Endodermal cell (in vitro differentiated cells): ENCODE data around the gene MAVS. TPM values are rescaled to one million over a fixed set of nuclear protein-coding genes. Genes with fewer than 3 reads are reported as not detected.
A peak's percentile ranks its signal among the peaks of the same experiment; 100 is the strongest.

ENCODE experiments used
- DNase-seq: peaks from one replicate; pipeline ENCODE4 v3.0.0-alpha.2; 2017
- H3K27ac ChIP-seq: 2 replicates; pipeline ENCODE4 v1.5.1; 2013; ENCODE audit warnings: mild to moderate bottlenecking, low read depth, low read length, moderate library complexity
- H3K27me3 ChIP-seq: 2 replicates; pipeline ENCODE4 v1.6.1; 2013; ENCODE audit warnings: mild to moderate bottlenecking, low read length, moderate library complexity; ENCODE audit not compliant: insufficient read depth, control insufficient read depth, poor library complexity, severe bottlenecking
- H3K36me3 ChIP-seq: 2 replicates; pipeline ENCODE4 v1.7.0; 2013; ENCODE audit warnings: mild to moderate bottlenecking, low read length, moderate library complexity; ENCODE audit not compliant: control insufficient read depth, insufficient read depth
- H3K4me1 ChIP-seq: one replicate; pipeline ENCODE4 v1.7.0; 2013; ENCODE audit warnings: low read length; ENCODE audit not compliant: control insufficient read depth, insufficient read depth
- H3K4me3 ChIP-seq: 2 replicates; pipeline ENCODE4 v1.5.1; 2013; ENCODE audit warnings: mild to moderate bottlenecking, low read length, moderate library complexity
- H3K9ac ChIP-seq: 2 replicates; pipeline ENCODE4 v1.6.1; 2013; ENCODE audit warnings: mild to moderate bottlenecking, low read length, moderate library complexity; ENCODE audit not compliant: poor library complexity, severe bottlenecking; ENCODE audit errors: extremely low read depth
- H3K9me3 ChIP-seq: 2 replicates; pipeline ENCODE4 v1.6.1; 2013; ENCODE audit warnings: mild to moderate bottlenecking, low read length, moderate library complexity; ENCODE audit not compliant: control insufficient read depth
- H3K27ac Mint-ChIP-seq: 2 replicates; pipeline ENCODE4 v1.8.0; 2020; ENCODE audit warnings: mixed read lengths
- H3K27me3 Mint-ChIP-seq: 2 replicates; pipeline ENCODE4 v1.8.0; 2021; ENCODE audit warnings: mild to moderate bottlenecking, mixed read lengths; ENCODE audit not compliant: insufficient read depth
- H3K36me3 Mint-ChIP-seq: 2 replicates; pipeline ENCODE4 v1.8.0; 2020; ENCODE audit warnings: low read depth, mixed read lengths
- H3K4me1 Mint-ChIP-seq: 2 replicates; pipeline ENCODE4 v1.8.0; 2020; ENCODE audit warnings: mixed read lengths
- H3K4me3 Mint-ChIP-seq: 2 replicates; pipeline ENCODE4 v1.8.0; 2020; ENCODE audit warnings: mild to moderate bottlenecking, moderate library complexity, mixed read lengths
- H3K9me3 Mint-ChIP-seq: 2 replicates; pipeline ENCODE4 v1.8.0; 2020; ENCODE audit warnings: mild to moderate bottlenecking, mixed read lengths
- WGBS, 2 experiments: methylation state at CpG; one replicate each; pipeline versions ENCODE4 v1.1.5 to v1.1.7; 2013; ENCODE audit warnings: missing lambda C conversion rate in 2 of 2, mixed read lengths in 1 of 2; ENCODE audit not compliant: insufficient coverage in 1 of 2, insufficient read length in 1 of 2; 5-methylcytosine and 5-hydroxymethylcytosine counted together
- total RNA-seq, 2 donors: library from RNA; stranded (reverse); fragmentation: NEBNext Ultra II Directional in 1 of 2; extraction: Animal tissue kit (Norgen Biotek cat#: 25700) in 1 of 2; gene quantifications; 2 replicates in 1 of 2; 3 replicates in 1 of 2; pipeline ENCODE4 v1.2.1, GENCODE V29; 2021
- TF ChIP-seq, protein P1 (sequence below): fragments of 200-600 bp; sonication (generic); conservative IDR thresholded peaks from 2 replicates; pipeline ENCODE4 v1.5.0; 2021; ENCODE audit warnings: antibody characterized with exemption, mild to moderate bottlenecking

Gene MAVS
- total RNA-seq, 2 donors from 2014 or later = 43.1 to 43.2 TPM

DNA sequence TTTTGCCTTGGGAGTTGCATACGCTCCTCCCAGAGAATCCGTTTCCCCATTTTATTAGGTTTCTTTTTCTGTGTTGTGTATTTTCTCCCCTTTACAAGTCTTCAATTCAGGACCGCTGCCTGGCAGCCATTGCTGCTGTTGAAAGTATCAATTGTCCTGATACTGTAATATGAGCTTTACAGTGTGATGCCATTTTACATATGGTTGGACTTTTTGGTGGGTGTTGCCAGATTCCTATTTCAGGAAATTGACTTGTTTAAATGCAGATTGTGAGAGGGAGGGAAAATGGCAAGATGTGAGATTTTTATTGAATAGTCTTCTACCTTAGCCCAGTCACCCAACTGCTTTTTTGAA lies 43.7 kb downstream of the MAVS start:
- TF ChIP-seq, protein P1, sequence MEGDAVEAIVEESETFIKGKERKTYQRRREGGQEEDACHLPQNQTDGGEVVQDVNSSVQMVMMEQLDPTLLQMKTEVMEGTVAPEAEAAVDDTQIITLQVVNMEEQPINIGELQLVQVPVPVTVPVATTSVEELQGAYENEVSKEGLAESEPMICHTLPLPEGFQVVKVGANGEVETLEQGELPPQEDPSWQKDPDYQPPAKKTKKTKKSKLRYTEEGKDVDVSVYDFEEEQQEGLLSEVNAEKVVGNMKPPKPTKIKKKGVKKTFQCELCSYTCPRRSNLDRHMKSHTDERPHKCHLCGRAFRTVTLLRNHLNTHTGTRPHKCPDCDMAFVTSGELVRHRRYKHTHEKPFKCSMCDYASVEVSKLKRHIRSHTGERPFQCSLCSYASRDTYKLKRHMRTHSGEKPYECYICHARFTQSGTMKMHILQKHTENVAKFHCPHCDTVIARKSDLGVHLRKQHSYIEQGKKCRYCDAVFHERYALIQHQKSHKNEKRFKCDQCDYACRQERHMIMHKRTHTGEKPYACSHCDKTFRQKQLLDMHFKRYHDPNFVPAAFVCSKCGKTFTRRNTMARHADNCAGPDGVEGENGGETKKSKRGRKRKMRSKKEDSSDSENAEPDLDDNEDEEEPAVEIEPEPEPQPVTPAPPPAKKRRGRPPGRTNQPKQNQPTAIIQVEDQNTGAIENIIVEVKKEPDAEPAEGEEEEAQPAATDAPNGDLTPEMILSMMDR = no peak
- peaks cover 42% of the 10 kb centered on the region for H3K36me3 Mint-ChIP-seq
- H3K27ac ChIP-seq = peak overlapping the region; percentile 98
- peaks cover 3% of the 10 kb centered on the region for H3K4me1 ChIP-seq
- no peak for DNase-seq
- peak overlapping the region; percentile 99 for H3K4me3 Mint-ChIP-seq
- H3K27me3 ChIP-seq = no peaks in the 10 kb centered on the region
- H3K27ac Mint-ChIP-seq = peak overlapping the region; percentile 97
- peak overlapping the region; percentile 94 for H3K4me3 ChIP-seq
- H3K9ac ChIP-seq = peak overlapping the region; percentile 96
- no peaks in the 10 kb centered on the region for H3K9me3 ChIP-seq
- H3K36me3 ChIP-seq = peaks cover 35% of the 10 kb centered on the region
- H3K27me3 Mint-ChIP-seq = no peaks in the 10 kb centered on the region
- 0% methylated on average over 3 of the region's 3 CpGs; no CpG with 5 or more reads in 1 of the 2 experiments for WGBS, 2 experiments
- H3K9me3 Mint-ChIP-seq = no peaks in the 10 kb centered on the region
- H3K4me1 Mint-ChIP-seq = peaks cover 39% of the 10 kb centered on the region

DNA sequence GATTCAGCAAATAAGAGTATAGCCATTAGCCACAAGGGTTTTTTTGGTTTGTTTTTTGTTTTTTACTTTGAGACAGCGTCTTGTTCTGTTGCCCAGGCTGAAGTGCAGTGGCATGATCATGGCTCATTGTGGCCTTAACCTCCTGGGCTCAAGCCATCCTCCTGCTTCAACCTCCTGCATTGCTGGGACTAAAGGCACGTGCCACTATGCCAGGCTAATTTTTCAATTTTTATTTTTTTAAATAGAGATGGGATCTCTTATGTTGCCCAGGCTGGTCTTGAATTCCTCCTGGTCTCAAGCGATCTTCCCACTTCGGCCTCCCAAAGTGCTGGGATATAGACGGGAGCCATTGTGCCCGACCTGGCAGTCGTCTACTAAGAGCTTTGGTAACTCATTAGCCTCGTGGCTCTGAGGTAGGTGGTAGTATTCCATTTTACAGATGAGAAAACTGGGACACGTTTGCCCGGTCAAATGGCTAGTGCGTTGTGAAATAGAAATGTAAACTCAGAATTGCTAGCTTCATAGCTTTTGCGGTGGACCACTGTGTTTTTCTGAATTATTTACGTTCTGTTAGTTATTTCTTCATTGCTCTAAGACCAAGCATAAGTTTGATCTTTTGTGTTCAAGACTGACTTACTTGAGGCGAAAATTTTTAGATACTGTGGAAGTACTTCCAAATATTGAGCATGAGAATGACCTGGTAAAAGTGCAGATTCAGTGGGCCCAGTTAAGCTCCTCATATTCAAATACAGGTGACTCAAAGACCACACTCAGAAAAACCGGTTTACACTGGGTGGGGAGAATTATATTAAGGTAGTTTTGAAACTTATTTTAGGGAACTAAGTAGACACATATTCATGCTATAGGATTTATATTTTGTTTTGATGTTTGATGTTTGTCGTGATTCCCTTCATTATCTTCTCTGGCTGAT lies 44.6 kb downstream of the MAVS start:
- peak overlapping the region; percentile 94 for H3K4me3 ChIP-seq
- H3K9ac ChIP-seq = peak overlapping the region; percentile 96
- H3K4me1 ChIP-seq = peaks cover 3% of the 10 kb centered on the region
- Mint-ChIP-seq H3K4me1 (peaks cover 43% of the 10 kb centered on the region), H3K36me3 (peaks cover 38% of the 10 kb centered on the region), H3K27me3 (no peaks in the 10 kb centered on the region), H3K27ac (peak overlapping the region; percentile 97), H3K9me3 (no peaks in the 10 kb centered on the region), H3K4me3 (peak overlapping the region; percentile 99)
- 47 to 55% methylated on average over 14 to 15 of the region's 16 CpGs for WGBS, 2 experiments
- no peaks in the 10 kb centered on the region for H3K27me3 ChIP-seq
- TF ChIP-seq, protein P1 = no peak
- DNase-seq = no peak
- no peaks in the 10 kb centered on the region for H3K9me3 ChIP-seq
- peaks cover 40% of the 10 kb centered on the region for H3K36me3 ChIP-seq
- H3K27ac ChIP-seq = no peak overlapping the region

DNA sequence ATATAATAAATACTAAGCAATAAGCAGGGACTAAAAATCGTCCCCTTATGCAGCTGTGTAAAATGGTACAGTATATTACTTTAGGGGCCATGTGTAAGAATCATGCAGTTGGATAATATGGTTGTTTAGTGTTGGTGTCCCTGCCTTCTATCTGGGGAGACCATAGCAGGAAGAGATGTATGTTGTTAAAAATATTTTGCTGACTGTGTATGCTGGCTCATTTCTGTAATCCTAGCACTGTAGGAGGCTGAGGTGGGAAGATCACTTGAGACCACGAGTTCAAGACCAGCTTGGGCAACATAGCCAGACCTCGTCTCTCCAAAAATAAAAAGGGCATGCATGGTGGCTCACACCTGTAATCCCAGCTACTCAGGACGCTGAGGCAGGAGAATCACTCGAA lies 48.2 kb downstream of the MAVS start:
- Histone ChIP-seq H3K4me1 (peaks cover 3% of the 10 kb centered on the region), H3K36me3 (peaks cover 58% of the 10 kb centered on the region), H3K9me3 (no peaks in the 10 kb centered on the region), H3K27ac (no peak overlapping the region), H3K4me3 (no peak overlapping the region), H3K9ac (no peak overlapping the region), H3K27me3 (no peaks in the 10 kb centered on the region)
- Mint-ChIP-seq H3K27ac (no peak overlapping the region), H3K4me1 (peaks cover 47% of the 10 kb centered on the region), H3K4me3 (no peak overlapping the region), H3K9me3 (no peaks in the 10 kb centered on the region), H3K27me3 (no peaks in the 10 kb centered on the region), H3K36me3 (peaks cover 42% of the 10 kb centered on the region)
- TF ChIP-seq, protein P1 = no peak
- 94 to 98% methylated on average over 4 to 5 of the region's 5 CpGs for WGBS, 2 experiments
- no peak for DNase-seq
